MM.1S (cell line): Measurements from ENCODE around the gene FOXC1.

Source experiments
- DNase-seq: peaks from one replicate; pipeline ENCODE4 v3.0.0-alpha.2; 2015
- H2AFZ ChIP-seq: fragments of 300-600 bp; sonication (generic); 2 replicates; pipeline ENCODE4 v1.6.0; 2016; ENCODE audit warnings: antibody characterized with exemption, low read length
- H3F3A ChIP-seq: fragments of 300-600 bp; sonication (generic); 2 replicates; pipeline ENCODE4 v1.6.1; 2016; ENCODE audit warnings: mild to moderate bottlenecking, antibody characterized with exemption, low read length, moderate library complexity, mixed read lengths; ENCODE audit not compliant: insufficient read depth
- H3K27ac ChIP-seq: fragments of 300-600 bp; sonication (generic); 2 replicates; pipeline ENCODE4 v1.5.1; 2016; ENCODE audit warnings: mild to moderate bottlenecking, low read length
- H3K27me3 ChIP-seq: fragments of 300-600 bp; sonication (generic); replicated peaks from 2 replicates; pipeline ENCODE4 v1.6.0; 2016; ENCODE audit warnings: low read length; ENCODE audit not compliant: insufficient read depth
- H3K36me3 ChIP-seq: fragments of 300-600 bp; sonication (generic); replicated peaks from 2 replicates; pipeline ENCODE4 v1.6.1; 2016; ENCODE audit warnings: mild to moderate bottlenecking, low read length, mixed read lengths; ENCODE audit not compliant: insufficient read depth
- H3K4me1 ChIP-seq: fragments of 300-600 bp; sonication (generic); 2 replicates; pipeline ENCODE4 v1.6.1; 2016; ENCODE audit warnings: low read length, mixed read lengths
- H3K4me2 ChIP-seq: fragments of 300-600 bp; sonication (generic); 2 replicates; pipeline ENCODE4 v1.6.0; 2016; ENCODE audit warnings: low read depth, low read length
- H3K4me3 ChIP-seq: fragments of 300-600 bp; sonication (generic); 2 replicates; pipeline ENCODE4 v1.5.1; 2016; ENCODE audit warnings: low read length, mixed read lengths
- H3K79me2 ChIP-seq: fragments of 300-600 bp; sonication (generic); 2 replicates; pipeline ENCODE4 v1.6.1; 2016; ENCODE audit warnings: mixed run types, low read length, mixed read lengths
- H3K9ac ChIP-seq: fragments of 300-600 bp; sonication (generic); 2 replicates; pipeline ENCODE4 v1.6.1; 2016; ENCODE audit warnings: low read length, mixed read lengths
- H3K9me2 ChIP-seq: fragments of 300-600 bp; sonication (generic); replicated peaks from 2 replicates; pipeline ENCODE4 v1.6.1; 2016; ENCODE audit warnings: mild to moderate bottlenecking, low read length, mixed read lengths; ENCODE audit not compliant: insufficient read depth
- H3K9me3 ChIP-seq: fragments of 300-600 bp; sonication (generic); replicated peaks from 2 replicates; pipeline ENCODE4 v1.6.1; 2016; ENCODE audit warnings: mild to moderate bottlenecking, low read length, mixed read lengths; ENCODE audit not compliant: insufficient read depth
- H4K20me1 ChIP-seq: fragments of 300-600 bp; sonication (generic); 2 replicates; pipeline ENCODE4 v1.6.1; 2016; ENCODE audit warnings: mild to moderate bottlenecking, low read length, moderate library complexity, mixed read lengths; ENCODE audit not compliant: insufficient read depth
- EZH2 ChIP-seq: fragments of 300-600 bp; sonication (generic); optimal IDR thresholded peaks from 2 replicates; pipeline ENCODE3; 2017; ENCODE audit warnings: low read depth, mild to moderate bottlenecking, antibody characterized with exemption, low read length, mixed read lengths
- EZH2phosphoT487 ChIP-seq: fragments of 300-600 bp; sonication (generic); IDR thresholded peaks from 2 replicates; pipeline ENCODE4 v1.6.1; 2018; ENCODE audit warnings: antibody characterized with exemption, low read length
- TF ChIP-seq, protein P1 (sequence below): fragments of 300-600 bp; sonication (generic); IDR thresholded peaks from 2 replicates; pipeline ENCODE4 v1.5.1; 2016; ENCODE audit warnings: antibody characterized with exemption, low read length, mixed read lengths

FOXC1 gene

DNA sequence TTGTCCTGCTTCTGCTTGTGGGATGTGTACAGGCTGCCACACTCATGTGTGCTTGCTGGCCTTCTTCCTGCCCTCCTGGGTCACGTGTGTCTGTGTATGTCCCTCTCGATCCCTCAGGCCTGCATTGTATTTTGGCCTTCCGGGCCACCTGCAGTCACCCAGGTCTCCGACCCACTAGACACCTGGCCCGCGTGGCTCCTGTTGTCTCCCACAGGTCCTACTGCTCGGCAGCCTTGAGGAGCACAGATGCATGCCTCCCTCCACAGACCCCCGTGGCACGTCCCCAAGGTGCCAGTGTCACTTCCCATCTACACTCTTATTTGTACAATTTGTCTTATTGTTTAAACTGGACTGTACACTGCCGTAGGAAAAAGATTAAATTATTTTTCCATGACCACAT lies 43.1 kb downstream of the FOXC1 start:
- DNase-seq: no peak
- H3K4me3 ChIP-seq: no peak overlapping the region
- TF ChIP-seq EZH2 (no peak), EZH2phosphoT487 (no peak)
- TF ChIP-seq, protein P1, sequence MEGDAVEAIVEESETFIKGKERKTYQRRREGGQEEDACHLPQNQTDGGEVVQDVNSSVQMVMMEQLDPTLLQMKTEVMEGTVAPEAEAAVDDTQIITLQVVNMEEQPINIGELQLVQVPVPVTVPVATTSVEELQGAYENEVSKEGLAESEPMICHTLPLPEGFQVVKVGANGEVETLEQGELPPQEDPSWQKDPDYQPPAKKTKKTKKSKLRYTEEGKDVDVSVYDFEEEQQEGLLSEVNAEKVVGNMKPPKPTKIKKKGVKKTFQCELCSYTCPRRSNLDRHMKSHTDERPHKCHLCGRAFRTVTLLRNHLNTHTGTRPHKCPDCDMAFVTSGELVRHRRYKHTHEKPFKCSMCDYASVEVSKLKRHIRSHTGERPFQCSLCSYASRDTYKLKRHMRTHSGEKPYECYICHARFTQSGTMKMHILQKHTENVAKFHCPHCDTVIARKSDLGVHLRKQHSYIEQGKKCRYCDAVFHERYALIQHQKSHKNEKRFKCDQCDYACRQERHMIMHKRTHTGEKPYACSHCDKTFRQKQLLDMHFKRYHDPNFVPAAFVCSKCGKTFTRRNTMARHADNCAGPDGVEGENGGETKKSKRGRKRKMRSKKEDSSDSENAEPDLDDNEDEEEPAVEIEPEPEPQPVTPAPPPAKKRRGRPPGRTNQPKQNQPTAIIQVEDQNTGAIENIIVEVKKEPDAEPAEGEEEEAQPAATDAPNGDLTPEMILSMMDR: no peak

DNA sequence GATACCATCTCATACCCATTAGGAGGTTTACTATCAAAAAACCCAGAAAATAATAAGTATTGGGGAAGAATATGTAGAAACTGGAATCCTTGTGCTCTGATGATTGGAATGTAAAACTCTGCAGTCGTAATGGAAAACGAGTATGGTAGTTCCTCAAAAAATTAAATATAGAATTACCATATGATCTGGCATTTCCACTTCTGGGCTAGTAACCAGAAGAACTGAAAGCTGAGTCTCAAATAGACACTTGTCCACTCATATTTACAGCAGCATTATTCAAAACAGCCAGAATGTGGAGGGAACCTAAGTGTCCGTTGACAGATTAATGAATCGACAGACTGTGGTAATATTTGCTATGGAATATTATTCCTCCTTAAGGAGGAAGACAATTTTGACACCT lies 44.3 kb downstream of the FOXC1 start:
- Histone ChIP-seq H3K4me2 (no peak overlapping the region), H3F3A (no peaks in the 10 kb centered on the region), H4K20me1 (no peaks in the 10 kb centered on the region), H3K27me3 (no peaks in the 10 kb centered on the region), H3K9me2 (no peaks in the 10 kb centered on the region), H3K27ac (no peak overlapping the region), H3K9ac (no peak overlapping the region), H2AFZ (no peak overlapping the region), H3K36me3 (no peaks in the 10 kb centered on the region), H3K79me2 (no peaks in the 10 kb centered on the region), H3K4me1 (no peaks in the 10 kb centered on the region), H3K9me3 (no peaks in the 10 kb centered on the region), H3K4me3 (no peak overlapping the region)
- TF ChIP-seq, protein P1: no peak
- no peak for TF ChIP-seq EZH2phosphoT487
- TF ChIP-seq EZH2: no peak
- DNase-seq: no peak

More for the DNA sequence above, 43.1 kb downstream of the FOXC1 start:
- no peak overlapping the region for H2AFZ ChIP-seq
- no peaks in the 10 kb centered on the region for H3K79me2 ChIP-seq
- no peak overlapping the region for H3K4me2 ChIP-seq
- H3F3A ChIP-seq: no peaks in the 10 kb centered on the region
- H3K9me3 ChIP-seq: no peaks in the 10 kb centered on the region
- H3K9ac ChIP-seq: no peak overlapping the region
- no peaks in the 10 kb centered on the region for H3K4me1 ChIP-seq
- H3K27me3 ChIP-seq: no peaks in the 10 kb centered on the region
- no peak overlapping the region for H3K27ac ChIP-seq
- no peaks in the 10 kb centered on the region for H4K20me1 ChIP-seq
- no peaks in the 10 kb centered on the region for H3K9me2 ChIP-seq
- H3K36me3 ChIP-seq: no peaks in the 10 kb centered on the region

DNA sequence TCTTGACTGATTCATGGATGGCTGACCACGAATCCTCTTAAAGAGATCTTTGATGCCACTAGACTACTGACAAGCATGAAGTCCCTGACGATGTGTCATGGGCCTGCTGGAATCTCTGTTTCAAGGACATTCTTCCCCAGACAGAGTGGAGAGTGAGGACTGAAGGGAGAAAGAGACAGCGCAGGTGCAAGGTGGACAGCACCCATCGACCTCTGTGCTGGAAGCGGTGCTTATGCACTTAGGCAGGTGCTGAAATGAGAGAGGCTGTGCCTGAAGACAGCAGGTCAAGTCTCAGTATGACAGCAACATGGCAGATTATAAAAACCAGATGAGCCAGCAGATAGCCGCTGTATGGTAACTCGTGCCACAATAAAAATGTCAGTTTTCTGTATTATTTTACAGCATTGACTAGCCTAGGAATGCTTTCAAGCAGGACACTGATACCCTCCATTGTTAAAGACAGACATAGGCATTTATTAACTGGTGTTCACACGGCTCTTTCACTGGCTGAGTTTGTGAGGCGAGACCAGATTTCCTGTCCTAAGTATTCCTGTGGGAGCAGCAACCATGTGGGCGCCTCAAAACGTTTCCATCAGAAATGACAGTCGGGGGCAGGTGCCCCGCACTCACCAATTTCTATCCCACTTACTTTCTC lies 47.5 kb downstream of the FOXC1 start:
- H3K36me3 ChIP-seq: no peaks in the 10 kb centered on the region
- no peaks in the 10 kb centered on the region for H3K27me3 ChIP-seq
- H3K27ac ChIP-seq: no peak overlapping the region
- no peaks in the 10 kb centered on the region for H3F3A ChIP-seq
- H3K4me1 ChIP-seq: no peaks in the 10 kb centered on the region
- H3K4me3 ChIP-seq: no peak overlapping the region
- no peak for DNase-seq
- H3K4me2 ChIP-seq: no peak overlapping the region
- TF ChIP-seq, protein P1: no peak
- no peaks in the 10 kb centered on the region for H3K9me3 ChIP-seq
- H4K20me1 ChIP-seq: no peaks in the 10 kb centered on the region
- H3K9ac ChIP-seq: no peak overlapping the region
- H3K79me2 ChIP-seq: no peaks in the 10 kb centered on the region
- no peaks in the 10 kb centered on the region for H3K9me2 ChIP-seq
- H2AFZ ChIP-seq: no peak overlapping the region
